DOHH2 (cell line): Measurements from ENCODE around the gene ZDHHC1.

ENCODE experiments used
- EZH2phosphoT487 ChIP-seq: fragments of 200-600 bp; sonication (generic); IDR thresholded peaks from 2 replicates; pipeline ENCODE4 v1.6.1; 2017; ENCODE audit warnings: borderline replicate concordance, mild to moderate bottlenecking, antibody characterized with exemption, low read length, moderate library complexity, mixed read lengths
- TF ChIP-seq, protein P1 (sequence below): fragments of 200-600 bp; sonication (generic); IDR thresholded peaks from one replicate; pipeline ENCODE4 v1.5.1; 2014; ENCODE audit warnings: antibody characterized with exemption, mild to moderate bottlenecking, low read depth, low read length; ENCODE audit not compliant: poor library complexity, severe bottlenecking

DNA sequence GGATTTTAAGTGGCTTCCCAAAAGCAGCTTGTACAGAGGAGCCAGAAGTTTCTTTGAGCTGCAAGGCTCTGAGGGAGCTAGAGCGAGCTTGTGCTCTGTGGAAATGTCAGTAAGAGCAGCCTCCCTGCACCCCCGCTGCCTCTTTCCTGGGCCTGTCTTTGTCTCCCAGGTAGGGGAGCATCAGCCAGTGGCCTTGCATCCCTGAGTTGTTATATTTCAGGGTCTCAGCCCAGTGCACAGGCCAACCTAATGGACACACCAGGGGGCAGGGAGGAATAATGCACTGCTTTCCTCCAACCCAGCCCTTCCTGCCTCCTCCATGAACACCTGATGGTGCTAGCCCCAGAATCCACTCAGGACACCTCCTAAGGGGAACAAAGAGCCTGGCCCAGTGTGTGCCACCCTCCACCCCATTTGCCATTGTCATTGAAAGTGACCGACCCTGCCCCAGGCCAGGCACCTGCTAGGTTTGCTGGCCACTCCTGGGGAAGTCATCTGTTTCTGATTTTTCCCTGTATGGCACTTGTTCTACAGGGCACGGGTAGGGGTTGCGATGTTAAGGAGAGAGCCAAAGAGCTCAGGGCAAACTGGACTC is 29.3 kb downstream of the ZDHHC1 start:
- TF ChIP-seq, protein P1, sequence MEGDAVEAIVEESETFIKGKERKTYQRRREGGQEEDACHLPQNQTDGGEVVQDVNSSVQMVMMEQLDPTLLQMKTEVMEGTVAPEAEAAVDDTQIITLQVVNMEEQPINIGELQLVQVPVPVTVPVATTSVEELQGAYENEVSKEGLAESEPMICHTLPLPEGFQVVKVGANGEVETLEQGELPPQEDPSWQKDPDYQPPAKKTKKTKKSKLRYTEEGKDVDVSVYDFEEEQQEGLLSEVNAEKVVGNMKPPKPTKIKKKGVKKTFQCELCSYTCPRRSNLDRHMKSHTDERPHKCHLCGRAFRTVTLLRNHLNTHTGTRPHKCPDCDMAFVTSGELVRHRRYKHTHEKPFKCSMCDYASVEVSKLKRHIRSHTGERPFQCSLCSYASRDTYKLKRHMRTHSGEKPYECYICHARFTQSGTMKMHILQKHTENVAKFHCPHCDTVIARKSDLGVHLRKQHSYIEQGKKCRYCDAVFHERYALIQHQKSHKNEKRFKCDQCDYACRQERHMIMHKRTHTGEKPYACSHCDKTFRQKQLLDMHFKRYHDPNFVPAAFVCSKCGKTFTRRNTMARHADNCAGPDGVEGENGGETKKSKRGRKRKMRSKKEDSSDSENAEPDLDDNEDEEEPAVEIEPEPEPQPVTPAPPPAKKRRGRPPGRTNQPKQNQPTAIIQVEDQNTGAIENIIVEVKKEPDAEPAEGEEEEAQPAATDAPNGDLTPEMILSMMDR = no peak
- TF ChIP-seq EZH2phosphoT487 = no peak
